ENCODE results near the gene TFAP2B.

TFAP2B gene

GRCh38 chr6:50849796-50850180, 31.1 kb downstream of the TFAP2B start:
- DNase-seq, result no peak

- DNase-seq, result no peak
Measured at GRCh38 chr6:50850223-50851048, 31.8 kb downstream of the TFAP2B start.

GRCh38 chr6:50851049-50851845, 32.6 kb downstream of the TFAP2B start:
- DNase-seq, result no peak

- DNase-seq, result no peak
Measured at GRCh38 chr6:50853939-50854338, 35.3 kb downstream of the TFAP2B start.

GRCh38 chr6:50861692-50862091, 43.0 kb downstream of the TFAP2B start:
- DNase-seq, result no peak

- DNase-seq, result no peak
Measured at GRCh38 chr6:50862176-50862575, 43.5 kb downstream of the TFAP2B start.

GRCh38 chr6:50864601-50865000, 45.9 kb downstream of the TFAP2B start:
- no peak for DNase-seq

- DNase-seq, result no peak
Measured at GRCh38 chr6:50868466-50868865, 49.8 kb downstream of the TFAP2B start.

GRCh38 chr6:50873167-50873566, 54.5 kb downstream of the TFAP2B start:
- DNase-seq, result no peak

GRCh38 chr6:50884364-50884763, 65.7 kb downstream of the TFAP2B start:
- DNase-seq, result no peak

- no peak for DNase-seq
Measured at GRCh38 chr6:50887112-50887511, 68.4 kb downstream of the TFAP2B start.

GRCh38 chr6:50889497-50889896, 70.8 kb downstream of the TFAP2B start:
- DNase-seq, result no peak

GRCh38 chr6:50889935-50890334, 71.3 kb downstream of the TFAP2B start:
- no peak for DNase-seq

GRCh38 chr6:50890579-50890978, 71.9 kb downstream of the TFAP2B start:
- DNase-seq, result no peak

- no peak for DNase-seq
Measured at GRCh38 chr6:50891290-50891689, 72.6 kb downstream of the TFAP2B start.

All from stimulated activated naive CD4-positive, alpha-beta T cell (primary cell).